WTC11 (cell line): ENCODE measurements around the gene ARHGEF12.

Source experiments
- CREM ChIP-seq: sonication (generic); formaldehyde crosslinking; IDR thresholded peaks from 2 replicates; pipeline ENCODE4 v1.8.1; 2022; ENCODE audit warnings: mild to moderate bottlenecking, missing genetic modification reagents, moderate library complexity
- IRF2 ChIP-seq: sonication (generic); formaldehyde crosslinking; IDR thresholded peaks from 2 replicates; pipeline ENCODE4 v1.8.0; 2022; ENCODE audit warnings: low read depth, missing genetic modification reagents, borderline replicate concordance
- TEAD4 ChIP-seq: sonication (generic); formaldehyde crosslinking; IDR thresholded peaks from 2 replicates; pipeline ENCODE4 v1.8.0; 2022; ENCODE audit warnings: mild to moderate bottlenecking, missing genetic modification reagents
- ZNF423 ChIP-seq: fragments of 250-450 bp; sonication (Bioruptor Pico); IDR thresholded peaks from 2 replicates; pipeline ENCODE4 v2.1.2; 2022; ENCODE audit warnings: mild to moderate bottlenecking, moderate library complexity
- TF ChIP-seq, protein P1 (sequence below): fragments of 200-600 bp; IDR thresholded peaks from 2 replicates; pipeline ENCODE4 v1.8.0; 2022; ENCODE audit warnings: antibody characterized with exemption
- TF ChIP-seq, protein P2 (sequence below): sonication (generic); formaldehyde crosslinking; conservative IDR thresholded peaks from 2 replicates; pipeline ENCODE4 v1.8.1; 2022; ENCODE audit warnings: mild to moderate bottlenecking, missing genetic modification reagents
- TF ChIP-seq, protein P3 (sequence below): sonication (generic); formaldehyde crosslinking; IDR thresholded peaks from 2 replicates; pipeline ENCODE4 v1.8.1; 2022; ENCODE audit warnings: missing genetic modification reagents, borderline replicate concordance

DNA sequence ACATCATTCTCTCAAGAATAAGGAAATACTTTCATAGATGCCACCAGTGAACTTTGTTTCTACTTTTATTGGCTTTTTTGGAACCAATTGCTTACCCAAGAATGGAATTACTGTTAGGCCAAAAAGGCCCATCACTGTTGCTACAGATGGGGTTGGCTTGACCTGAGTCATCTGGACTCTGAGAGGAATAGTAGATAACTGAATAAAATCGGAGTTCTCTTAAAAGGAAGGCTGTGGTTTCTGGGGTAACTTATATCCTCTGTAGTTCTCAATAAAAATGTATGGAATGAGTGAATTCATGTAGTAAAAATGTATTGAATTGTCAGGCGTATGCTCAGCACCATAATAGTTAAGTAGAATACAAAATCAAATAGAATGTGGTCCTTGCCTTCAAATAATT is 56.6 kb downstream of the ARHGEF12 start:
- TF ChIP-seq, protein P1, sequence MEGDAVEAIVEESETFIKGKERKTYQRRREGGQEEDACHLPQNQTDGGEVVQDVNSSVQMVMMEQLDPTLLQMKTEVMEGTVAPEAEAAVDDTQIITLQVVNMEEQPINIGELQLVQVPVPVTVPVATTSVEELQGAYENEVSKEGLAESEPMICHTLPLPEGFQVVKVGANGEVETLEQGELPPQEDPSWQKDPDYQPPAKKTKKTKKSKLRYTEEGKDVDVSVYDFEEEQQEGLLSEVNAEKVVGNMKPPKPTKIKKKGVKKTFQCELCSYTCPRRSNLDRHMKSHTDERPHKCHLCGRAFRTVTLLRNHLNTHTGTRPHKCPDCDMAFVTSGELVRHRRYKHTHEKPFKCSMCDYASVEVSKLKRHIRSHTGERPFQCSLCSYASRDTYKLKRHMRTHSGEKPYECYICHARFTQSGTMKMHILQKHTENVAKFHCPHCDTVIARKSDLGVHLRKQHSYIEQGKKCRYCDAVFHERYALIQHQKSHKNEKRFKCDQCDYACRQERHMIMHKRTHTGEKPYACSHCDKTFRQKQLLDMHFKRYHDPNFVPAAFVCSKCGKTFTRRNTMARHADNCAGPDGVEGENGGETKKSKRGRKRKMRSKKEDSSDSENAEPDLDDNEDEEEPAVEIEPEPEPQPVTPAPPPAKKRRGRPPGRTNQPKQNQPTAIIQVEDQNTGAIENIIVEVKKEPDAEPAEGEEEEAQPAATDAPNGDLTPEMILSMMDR, result no peak
- TF ChIP-seq, protein P2, sequence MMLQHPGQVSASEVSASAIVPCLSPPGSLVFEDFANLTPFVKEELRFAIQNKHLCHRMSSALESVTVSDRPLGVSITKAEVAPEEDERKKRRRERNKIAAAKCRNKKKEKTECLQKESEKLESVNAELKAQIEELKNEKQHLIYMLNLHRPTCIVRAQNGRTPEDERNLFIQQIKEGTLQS, result no peak
- no peak for TF ChIP-seq CREM (CRISPR knock-in tag)
- no peak for TF ChIP-seq ZNF423
- TF ChIP-seq, protein P3, sequence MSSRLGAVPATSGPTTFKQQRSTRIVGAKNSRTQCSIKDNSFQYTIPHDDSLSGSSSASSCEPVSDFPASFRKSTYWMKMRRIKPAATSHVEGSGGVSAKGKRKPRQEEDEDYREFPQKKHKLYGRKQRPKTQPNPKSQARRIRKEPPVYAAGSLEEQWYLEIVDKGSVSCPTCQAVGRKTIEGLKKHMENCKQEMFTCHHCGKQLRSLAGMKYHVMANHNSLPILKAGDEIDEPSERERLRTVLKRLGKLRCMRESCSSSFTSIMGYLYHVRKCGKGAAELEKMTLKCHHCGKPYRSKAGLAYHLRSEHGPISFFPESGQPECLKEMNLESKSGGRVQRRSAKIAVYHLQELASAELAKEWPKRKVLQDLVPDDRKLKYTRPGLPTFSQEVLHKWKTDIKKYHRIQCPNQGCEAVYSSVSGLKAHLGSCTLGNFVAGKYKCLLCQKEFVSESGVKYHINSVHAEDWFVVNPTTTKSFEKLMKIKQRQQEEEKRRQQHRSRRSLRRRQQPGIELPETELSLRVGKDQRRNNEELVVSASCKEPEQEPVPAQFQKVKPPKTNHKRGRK (CRISPR knock-in tag), result no peak
- no peak for TF ChIP-seq TEAD4
- TF ChIP-seq IRF2 (CRISPR knock-in tag), result no peak
